ENCODE data around the gene IMPA2.
"Not testable (repeated sequence)": the region's sequence is repeated elsewhere in the genome, so short reads cannot be mapped to it uniquely, and the experiment has no call there.

The IMPA2 gene

DNA sequence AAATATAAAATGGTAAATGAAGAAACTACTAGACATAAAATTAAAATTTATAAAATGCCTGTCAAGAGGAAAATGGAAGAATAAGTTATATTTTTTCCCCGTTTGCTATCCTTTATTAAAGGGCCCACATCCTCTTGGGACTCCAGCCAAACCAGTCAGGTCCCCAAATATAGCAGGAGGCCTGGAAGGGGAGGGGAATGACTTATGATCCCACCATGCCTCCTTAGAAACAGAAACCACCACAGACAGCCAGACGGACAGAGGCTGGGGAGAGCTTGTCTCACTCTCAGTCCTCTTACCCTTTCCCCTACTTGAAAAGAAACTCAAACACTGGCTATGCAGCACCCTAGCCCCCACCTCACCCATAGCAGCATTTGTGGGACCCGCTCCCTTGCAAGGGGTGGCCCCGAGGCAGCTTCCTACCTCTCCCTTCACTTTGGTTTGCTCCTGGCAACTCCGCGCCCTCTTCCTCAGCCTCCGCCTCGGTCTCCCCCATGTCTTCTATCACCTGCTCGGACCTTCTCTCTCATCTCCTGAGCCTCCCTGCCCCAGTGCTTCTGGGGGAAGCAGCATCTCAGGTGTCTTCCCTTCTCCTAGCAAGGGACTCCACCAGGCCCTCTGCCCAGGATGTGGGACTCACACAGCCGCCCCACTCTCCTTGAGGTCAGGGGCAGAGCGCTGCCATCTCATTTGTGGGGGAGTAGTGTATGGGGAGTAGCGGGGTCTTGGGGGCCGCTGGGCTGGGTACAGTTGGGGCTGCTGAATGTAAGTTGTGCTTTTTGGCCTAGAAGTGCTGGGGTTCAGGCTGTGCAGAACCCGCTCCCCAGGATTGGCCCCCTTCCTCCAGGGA lies 75.0 kb downstream of the IMPA2 start:
- DNase-seq, result no peak

- no peak for DNase-seq
Measured at GRCh38 chr18:12056884-12057402, 75.6 kb downstream of the IMPA2 start.

GRCh38 chr18:12057419-12058039 lies 76.2 kb downstream of the IMPA2 start:
- no peak for DNase-seq

DNA sequence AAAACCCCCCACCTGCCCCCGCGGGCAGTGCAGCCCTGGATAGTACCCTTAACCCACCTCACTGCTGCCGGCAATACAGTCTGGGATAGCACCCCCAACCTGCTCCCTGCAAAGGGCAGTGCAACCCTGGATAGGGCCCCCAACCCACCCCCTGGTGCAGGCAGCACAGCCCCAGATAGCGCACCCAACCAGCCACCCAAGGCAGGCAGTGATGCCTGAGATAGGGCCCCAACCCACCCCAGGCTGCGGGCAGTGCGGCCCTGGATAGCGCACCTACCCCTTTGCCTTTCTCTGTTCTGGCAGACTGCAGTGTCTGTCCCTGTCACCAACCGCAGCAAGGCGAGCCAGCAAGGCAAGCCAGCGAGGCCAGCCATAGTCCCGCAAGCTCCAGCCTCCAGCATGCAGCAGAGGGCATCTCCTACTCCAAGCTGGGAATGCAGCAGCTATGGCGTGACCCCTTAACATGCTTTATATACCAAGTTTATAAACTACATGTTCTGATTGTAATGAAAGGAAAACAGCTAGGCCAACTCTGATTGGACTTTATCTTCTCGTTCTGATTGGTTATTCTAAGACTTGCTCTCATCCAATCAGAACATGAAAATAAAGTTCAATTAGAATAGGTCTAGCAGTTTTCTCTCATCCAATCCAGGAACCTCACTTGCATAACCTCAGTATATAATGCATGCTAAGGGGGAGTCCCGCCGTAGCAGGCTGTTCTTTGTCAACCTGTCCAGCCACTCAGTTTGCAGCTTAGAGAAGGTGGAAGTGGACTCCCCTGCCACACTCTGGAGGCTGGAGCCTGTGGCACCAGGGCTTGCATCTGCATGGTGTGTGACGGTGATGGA lies 78.3 kb downstream of the IMPA2 start:
- no peak for DNase-seq

- no peak for DNase-seq
Measured at GRCh38 chr18:12060182-12060870, 79.0 kb downstream of the IMPA2 start.

GRCh38 chr18:12061685-12062084 lies 80.4 kb downstream of the IMPA2 start:
- no peak for DNase-seq

DNA sequence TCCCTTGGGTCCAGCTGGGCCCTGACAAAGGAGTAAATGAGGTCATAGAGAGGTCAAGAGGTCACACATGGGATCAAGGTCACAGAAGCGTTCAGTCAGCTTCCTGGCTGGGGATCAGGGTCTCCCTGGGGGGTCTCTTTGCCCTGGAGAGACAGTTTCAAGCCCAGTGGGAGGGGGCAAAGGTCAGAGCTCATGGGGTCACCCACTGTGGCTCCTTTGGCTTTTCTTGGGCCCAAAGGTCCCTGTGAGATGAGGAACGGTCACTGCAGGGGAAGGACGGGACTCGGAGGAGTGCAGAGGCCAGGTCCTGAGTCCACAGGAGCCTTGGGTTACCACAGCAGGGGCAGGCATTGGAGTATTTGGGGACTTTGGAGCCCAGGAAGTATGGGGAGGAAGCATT lies 81.7 kb downstream of the IMPA2 start:
- DNase-seq, result no peak

DNA sequence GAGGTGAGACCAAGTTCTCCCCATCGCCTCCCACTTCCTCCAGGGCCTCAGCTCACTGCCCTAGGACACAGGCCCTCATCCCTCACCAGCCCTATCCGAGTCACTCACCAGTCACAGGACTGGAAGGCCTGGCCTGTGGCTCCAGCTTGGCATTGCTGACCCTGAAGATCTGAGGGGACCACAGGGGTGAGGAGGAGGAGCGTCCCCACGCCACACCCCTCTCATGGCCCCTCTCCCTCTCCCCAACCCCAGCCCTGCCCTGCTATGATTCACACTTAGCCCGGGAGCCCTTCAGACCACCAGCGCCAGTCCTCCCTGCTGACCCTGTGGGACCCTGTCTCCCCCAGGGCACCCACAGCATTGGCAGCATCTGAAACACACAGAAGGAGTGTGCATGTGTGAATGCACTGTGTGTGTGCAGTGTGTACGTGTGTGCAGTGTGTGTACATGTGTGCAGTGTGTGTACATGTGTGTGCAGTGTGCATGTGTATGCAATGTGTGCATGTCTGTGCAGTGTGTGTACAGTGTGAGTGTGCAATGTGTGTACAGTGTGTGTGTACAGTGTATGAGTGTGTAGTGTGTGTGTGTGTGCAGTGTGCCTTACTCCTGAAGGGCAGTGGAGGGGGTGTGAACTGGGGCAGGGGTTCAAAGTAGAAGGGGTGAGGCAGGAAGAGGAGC lies 82.9 kb downstream of the IMPA2 start:
- no peak for DNase-seq

DNA sequence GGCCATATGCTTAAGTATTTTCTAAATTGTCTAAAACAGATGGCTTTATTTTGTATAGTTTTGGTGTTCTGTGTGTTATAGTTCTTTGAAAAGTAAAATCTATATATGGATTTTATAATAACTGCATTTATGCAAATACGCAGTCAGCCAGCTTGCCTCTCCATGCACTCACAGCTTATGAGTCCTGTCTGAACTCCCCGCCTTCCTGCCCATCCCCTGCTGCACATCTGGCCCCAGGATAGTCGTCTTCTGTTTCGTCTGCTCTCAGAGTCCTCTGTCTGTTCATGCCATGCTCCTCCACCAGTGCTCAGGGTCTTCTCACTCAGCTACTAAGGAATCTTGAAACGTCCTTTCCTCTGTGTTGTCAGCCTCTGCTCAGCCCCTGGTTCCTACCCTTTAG lies 84.1 kb downstream of the IMPA2 start:
- DNase-seq, result no peak

DNA sequence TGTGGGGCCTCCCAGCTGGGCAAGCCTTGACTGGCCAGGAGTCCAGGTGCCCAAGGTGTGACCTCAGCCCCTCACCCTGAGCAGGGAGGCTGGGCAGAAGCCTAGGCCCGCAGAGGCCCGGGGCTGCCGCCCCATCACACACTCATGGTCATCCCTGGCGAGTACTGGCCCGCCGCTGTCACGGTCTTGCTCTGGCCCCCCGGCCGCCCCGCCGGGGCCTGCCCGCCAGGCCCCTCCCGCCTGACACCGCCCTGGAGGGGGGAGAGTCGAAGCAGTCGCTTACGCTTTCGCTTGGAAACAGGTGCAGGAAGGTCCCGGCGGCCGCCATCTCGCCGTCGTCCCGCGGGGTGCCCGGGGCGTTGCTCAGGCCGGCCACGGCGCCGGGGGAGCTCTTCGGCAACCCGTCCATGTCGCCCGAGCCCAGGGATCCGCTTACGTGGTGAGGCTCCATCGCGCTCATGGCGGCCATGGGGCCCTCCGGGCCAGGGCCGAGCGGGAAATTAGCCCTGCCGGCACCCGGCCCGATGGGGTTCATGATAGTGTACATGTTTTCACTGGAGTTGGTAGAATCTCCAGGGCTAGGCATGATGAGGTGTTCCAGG lies 85.7 kb downstream of the IMPA2 start:
- DNase-seq, result no peak

DNA sequence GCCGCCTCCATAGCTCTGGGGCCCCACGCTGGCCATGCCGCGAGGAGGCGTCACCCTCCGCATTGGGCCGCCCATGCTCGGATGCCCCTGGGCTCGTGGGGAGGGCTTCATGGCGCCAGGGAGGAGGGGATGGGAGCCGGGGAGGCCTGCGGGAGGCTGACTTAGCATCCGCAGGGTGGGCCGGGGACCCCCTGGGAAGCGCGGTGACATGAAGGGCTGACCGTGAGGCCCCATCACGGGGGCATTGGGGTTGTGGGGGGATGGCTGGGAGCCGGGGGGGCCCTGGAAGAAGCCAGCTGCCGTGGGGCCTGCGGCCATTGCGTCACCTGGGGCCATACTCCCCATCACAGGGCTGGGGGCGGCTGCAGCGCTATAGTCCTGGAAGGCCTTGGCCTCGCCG lies 86.4 kb downstream of the IMPA2 start:
- DNase-seq, result no peak

- not testable (repeated sequence) for DNase-seq
Measured at GRCh38 chr18:12068316-12068949, 87.1 kb downstream of the IMPA2 start.

DNA sequence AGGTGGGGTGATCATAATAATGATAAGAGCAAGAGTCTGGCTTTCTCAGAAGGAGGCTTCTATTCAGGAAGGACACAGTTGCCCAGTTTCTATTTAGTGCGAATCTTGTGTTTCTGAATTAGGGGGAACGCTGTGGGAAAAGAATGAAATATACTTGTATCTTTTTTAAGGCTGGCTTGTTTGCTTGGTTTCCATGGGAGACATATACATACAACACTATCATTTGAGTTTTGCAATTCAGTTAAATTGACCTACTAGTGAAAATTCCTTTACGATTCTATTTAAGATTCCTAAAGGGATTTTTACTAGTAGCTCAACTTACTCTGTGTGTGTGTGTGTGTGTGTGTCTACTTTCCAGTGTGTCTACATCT lies 87.6 kb downstream of the IMPA2 start:
- DNase-seq, result no peak

DNA sequence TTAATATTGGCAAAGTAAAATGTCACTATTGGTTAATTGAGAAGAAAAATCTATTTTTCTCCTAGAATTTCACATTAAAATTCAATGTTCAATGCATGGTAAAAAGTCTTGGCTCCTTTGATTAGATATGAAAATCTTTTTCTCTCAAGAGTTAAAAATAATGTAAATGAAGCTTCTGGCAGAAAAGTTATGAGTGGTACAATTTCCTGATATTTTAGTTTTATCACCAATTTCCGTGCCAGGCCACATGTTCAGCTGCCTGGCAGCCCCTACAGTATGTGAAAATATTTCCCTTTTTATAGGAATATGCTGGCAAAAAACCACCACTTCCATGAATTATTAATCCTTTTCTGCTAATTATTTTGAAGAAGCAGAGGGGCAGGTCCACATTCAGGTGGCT lies 89.8 kb downstream of the IMPA2 start:
- not testable (repeated sequence) for DNase-seq

DNA sequence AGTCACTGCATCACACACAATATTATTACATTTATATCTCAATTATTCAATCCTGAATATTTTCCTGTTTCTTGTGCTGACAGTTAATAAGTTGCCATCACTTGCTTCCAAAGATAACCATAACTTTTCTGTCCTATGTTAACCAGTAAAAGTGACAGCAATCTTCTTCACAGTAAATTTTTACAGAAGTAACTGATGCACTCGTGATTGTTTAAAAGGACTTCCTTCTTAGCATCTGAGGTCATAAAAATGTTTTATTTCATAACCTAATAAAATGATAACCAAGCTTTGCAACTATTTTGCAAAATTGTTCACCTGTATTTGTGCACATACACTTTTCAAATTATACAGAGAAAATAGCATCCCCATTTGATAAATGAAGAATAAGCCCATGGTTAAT lies 91.7 kb downstream of the IMPA2 start:
- DNase-seq, result no peak

DNA sequence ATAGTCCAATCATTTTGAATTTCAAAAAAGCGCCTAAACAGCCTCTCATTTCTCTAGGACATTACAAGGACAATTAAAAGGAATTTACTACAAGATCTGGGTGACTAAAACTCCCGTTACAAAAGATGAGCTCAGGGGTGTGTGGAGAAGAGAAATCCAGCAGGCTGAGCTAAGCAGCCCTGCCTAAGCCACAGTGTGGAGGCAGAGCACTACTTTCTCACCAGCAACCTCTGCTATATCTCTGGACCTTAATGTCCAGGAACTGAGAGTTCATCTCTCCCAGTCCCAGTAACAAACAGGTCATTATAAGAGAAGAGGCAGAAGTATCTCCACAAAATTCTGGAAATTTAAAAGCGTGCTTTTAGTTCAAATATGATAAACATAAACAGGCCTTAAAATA lies 93.4 kb downstream of the IMPA2 start:
- no peak for DNase-seq

DNA sequence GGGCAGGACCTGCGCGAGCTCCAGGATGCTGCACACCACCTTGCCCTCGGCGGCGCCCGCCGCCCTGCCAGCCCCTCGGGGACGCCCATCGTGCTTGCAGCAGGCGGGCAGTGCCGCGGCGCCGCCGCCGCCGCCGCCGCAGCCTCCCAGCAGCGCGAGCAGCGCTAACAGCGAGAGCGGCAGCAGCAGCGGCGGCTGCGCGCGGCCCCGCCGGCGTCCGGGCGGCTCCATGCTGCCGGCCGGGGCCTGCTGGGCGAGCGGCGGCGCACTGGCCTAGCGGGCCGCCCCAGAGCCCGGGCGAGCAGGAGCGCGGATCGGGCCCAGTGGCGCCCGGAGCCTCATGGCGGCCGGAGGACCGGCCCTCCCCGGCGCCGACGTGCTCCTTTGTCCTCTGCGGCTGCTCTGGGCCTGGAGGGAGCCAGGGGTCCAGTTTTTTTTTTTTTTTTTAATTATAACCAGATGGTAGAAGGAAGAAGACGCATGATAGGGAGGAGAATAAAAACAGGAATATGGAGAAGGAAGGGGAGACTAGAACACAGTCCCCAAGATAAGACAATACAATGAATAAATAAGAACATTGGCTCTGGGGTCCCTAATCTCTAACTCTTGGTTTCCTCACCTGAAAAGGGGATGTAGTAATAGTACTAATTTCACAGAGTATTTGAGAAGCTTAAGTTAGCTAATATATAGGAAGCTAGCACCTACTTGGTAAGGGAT lies 95.3 kb downstream of the IMPA2 start:
- DNase-seq, result no peak

DNA sequence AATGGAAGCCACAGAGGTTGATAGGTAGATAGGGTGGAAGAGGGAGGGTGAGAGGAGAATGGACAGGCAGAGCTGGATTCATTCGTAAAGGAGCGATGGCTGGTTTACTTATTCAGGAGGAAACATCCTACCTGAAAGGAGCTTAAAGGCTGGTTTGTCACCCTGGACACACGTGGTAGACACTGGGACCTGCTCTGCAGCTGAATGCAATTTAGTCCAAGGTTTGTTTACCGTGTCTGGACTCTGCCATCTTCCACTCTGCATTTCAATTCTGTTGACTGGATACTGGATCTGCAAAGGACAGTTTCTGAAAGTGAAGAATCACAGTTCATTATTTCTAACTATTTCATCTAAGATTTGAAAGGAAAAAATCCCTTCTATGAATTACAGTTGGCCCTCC lies 96.7 kb downstream of the IMPA2 start:
- not testable (repeated sequence) for DNase-seq

- no peak for DNase-seq
Measured at GRCh38 chr18:12079491-12080237, 98.4 kb downstream of the IMPA2 start.

All from GOT3 (cell line).